Raji (cell line): ENCODE results near the gene UBXN11.
A peak's percentile ranks its signal among the peaks of the same experiment; 100 is the strongest.

Experiments used
- POLR2A ChIP-seq: IDR thresholded peaks from 2 replicates; pipeline ENCODE4 v1.6.1; 2011; ENCODE audit warnings: low read depth, low read length, control low read depth; ENCODE audit not compliant: insufficient read depth

Gene UBXN11, protein sequence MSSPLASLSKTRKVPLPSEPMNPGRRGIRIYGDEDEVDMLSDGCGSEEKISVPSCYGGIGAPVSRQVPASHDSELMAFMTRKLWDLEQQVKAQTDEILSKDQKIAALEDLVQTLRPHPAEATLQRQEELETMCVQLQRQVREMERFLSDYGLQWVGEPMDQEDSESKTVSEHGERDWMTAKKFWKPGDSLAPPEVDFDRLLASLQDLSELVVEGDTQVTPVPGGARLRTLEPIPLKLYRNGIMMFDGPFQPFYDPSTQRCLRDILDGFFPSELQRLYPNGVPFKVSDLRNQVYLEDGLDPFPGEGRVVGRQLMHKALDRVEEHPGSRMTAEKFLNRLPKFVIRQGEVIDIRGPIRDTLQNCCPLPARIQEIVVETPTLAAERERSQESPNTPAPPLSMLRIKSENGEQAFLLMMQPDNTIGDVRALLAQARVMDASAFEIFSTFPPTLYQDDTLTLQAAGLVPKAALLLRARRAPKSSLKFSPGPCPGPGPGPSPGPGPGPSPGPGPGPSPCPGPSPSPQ

DNA sequence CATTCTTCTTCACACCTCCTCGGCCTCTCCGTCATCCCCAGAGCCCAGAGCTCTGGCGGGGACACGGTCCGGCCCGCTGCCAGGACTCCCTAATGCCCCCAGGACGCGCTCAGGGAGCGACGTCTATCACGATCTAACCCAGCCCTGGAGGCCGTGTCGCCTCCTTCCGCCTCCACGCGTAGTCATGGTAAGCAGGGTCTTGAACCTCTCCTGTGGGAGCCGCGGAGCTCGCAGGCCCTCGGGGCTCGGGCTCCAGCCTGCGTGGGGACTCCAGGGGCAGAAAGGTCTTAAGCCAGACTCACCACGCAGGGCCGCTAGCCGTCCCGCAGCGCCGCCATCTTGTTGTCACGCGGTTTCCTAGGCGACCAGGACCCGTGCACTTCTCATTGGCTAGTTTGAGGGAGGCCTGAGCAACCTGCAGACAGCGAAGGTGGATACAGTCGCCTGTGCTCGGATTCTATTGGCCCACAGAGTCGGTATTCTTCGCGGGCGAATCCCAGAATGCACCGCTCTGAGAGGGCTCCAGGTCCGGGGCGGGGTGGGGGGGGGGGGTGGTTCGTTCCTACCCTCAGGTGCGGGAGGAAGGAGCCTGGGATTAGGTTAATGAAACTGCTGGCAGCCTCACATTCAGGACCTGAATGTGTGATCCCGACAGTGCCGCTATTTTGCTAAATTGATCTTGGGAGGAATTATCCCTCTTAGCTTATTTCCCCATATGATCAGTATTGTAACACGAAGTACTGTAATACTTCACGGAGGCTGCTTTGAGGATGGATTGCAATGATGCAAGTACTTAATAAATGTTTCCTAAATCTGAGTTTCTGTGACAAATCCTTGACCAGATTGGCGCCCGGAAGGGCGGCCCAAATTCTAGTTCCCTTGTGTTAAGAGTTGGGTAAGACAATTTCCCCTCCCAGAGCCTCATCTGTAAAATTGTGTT is at the start of gene UBXN11:
Gene UBXN11 (minus strand): TSS at position 347 of the 940 bp plus-strand sequence. CDS start 3,753 bp downstream, outside the sequence.
- TF ChIP-seq POLR2A: peak; percentile 72

DNA sequence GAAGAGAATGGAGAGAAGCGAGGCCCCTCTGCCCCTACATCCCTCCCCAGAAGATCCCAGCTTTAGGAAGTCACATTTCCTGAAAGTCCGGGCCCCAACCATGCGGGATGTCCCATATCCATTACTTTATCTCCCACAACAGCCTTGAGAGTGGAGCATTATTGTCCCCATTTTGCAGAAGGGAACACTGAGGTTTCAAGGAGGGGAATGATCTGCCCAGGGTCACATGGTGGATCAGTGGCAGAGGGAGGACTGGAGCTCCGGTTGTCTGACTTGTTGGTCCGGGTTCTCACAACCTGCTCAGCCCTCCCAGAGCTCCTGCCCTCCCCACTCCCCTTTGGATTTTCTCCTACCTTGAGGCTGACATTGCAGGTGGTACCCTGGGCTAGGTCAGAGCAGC is 49.7 kb upstream of the UBXN11 start:
- no peak for TF ChIP-seq POLR2A

DNA sequence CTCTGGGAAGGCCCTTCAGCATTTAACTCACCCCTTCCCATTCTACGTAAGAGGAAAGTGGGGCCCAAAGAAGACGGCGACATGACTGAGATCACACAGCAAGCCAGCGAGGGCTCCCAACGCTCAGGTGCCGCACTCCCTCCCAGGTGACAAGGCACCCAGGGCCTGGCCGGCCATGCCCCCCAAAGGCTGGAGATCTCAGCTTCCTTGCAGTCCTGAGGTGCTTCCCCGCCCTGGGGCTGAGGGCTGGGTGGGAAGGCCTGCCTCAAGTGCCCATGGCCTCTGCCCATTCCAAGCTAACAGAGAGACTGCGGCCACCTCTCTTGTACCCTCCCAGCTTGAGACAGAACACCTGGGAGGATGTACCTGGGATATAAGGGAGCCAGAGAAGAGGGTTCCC is 48.5 kb upstream of the UBXN11 start:
- TF ChIP-seq POLR2A: no peak

DNA sequence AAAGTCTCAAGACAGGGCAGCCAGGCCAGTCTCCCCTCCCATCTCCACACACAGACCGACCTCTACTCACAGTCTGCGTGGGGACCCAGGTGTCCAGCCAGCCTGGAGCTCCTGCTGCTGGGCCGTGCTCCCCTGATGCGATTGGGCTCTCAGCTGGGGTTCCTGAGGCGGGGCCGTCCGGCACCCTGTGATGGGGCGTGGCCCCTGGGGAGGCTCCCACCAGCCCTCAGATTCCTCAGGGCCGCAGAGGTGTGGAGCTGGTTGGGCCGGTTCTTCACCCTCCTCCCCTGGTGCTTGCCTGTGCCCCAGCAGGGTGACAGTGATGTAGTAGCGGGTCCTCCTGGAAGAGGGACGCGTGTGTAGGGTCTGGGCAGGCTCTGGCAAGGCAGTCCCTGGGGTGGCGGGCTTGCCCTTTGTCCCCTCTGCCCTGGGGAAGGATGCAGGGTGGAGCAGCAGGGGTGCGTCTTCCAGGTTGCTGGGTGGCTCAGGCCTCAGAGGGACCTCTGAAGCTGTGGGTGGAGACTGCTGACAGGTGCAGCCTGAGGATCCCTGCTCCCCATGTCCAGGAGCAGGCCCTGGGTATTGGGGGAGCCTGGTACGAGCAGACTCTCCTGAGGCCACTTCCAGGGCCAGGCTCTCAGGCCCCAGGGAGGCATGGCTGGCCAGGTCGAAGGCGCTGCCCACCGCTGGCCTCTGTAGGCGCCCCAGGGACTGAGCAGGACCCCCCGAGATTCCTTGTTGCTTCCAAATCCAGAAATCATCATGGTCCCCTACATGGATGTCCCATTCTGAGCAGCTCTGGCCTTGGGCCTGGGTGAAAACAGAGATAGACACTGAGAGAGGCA is 47.8 kb upstream of the UBXN11 start, which contains the start of gene CRYBG2:
Gene CRYBG2 (minus strand): TSS at position 155 of the 845 bp plus-strand sequence. CDS start 7,473 bp downstream, outside the sequence.
- no peak for TF ChIP-seq POLR2A

DNA sequence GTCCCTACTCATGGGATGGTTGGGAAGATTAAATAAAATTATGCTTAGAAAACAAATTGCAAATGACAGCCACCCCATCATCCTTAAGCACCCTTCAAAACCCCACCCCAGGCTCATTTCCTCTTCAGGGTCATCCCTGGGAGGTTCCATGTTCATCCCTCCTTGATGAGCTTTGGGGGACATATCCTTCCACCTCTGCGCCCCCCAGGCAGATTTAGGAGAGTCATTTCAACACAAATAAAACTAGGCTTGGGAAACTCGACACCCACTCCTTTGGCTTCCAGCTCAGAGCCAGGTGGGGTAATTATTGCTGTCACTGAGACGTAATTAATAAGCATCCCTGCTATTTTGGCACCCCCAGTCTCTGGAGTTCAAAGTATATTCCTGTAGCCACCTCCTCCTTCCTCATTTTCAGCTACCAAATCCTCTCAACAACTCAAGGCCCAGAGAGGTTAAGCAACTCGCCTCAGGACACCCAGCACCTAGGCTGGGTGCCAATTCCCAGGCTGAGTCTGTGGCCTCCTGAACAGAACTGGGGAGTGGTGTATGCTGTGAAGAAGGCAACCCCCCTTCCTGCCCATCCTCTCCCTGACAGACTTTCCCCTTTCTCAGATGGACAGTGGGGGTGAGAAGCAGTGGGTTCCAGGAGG is 46.9 kb upstream of the UBXN11 start:
- TF ChIP-seq POLR2A: no peak

DNA sequence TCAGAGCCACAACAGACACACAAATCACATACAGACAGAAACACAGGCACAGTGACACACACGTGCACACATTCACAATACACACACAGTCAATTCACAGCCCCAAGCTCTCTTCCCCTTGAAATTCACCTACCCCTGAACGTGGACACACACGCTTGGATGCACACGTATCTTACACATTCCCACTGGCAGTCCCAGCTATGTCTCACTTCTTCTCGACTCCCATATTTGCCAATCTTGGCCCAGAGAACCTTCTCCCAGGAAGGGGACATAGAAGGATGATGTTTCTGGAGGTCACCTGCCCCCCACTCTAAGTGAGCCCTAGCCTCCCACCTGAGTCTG is 45.9 kb upstream of the UBXN11 start:
- TF ChIP-seq POLR2A: no peak

DNA sequence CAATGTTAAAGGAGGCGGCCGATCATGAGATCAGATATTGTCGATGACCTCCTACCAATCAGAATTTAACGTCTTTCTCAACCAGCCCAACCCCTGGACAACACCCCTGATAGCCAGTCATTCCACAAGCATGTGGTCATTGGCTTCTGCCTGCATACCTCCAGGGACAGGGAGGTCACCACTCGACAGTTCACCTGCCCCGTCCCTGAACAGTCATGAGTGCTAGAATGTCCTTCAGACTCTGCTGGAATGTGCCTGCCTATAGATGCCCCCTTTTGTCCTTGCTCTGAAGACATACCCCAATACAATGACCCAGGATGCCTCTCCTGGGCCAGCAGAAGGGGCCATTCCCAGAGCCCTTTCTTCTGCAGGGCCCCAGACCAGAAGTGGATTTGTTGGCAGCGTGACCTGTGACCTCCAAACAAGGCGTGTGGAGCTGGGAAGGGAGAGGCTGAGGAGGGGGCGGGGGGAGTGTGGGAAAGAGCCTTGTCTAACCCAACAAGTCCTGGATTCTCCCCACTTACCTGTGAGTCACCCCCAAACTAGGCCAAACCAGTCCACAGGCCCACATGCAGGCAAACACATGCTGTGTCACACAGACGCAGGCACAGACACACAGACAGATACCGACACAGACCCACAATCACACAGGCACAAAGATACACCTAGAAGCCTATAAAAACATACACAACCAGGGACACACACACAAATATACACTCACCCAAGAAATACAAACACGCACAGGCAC is 45.3 kb upstream of the UBXN11 start:
- TF ChIP-seq POLR2A: no peak

DNA sequence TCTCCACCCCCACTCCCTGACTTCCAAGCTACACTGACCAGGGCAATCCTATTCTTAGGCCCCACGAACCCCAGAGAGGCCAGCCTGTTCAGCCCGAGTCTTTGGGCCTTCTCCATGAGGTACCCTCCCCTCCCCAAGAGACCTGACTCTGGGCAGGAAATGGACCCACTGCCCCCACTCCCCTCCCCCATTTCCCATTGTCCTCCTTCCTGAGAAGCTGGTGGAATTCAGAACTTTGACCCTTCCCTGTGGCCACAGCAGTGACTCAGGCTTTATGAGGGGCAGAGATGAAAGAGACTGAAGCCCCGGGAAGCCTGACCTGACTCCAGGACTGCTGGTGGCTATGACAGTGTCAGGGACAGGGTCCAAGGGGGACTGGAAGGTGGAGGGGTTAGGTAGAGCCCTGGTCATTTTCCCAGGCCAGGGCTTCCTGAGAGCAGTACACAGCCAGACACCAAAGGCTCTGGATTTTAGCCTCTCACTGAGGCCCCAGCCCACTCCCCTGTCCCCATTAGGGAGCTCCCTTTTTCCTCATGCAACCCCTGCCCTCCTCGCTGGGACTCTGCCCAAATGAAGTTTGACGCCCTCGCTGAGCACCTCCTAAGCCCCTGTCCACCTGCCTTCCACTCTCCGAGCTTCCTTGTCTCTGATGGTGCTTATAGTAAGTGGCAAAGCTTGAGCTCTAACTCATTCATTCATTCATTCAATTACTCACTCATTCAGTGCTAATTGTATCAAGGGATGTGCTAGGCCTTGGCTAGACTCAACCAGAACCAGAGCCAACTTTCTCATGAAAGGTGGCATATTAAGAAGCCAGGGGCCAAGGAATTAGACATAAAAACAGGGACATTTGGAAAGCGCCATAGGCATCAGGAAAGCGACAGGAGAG is 44.5 kb upstream of the UBXN11 start:
- TF ChIP-seq POLR2A: no peak

DNA sequence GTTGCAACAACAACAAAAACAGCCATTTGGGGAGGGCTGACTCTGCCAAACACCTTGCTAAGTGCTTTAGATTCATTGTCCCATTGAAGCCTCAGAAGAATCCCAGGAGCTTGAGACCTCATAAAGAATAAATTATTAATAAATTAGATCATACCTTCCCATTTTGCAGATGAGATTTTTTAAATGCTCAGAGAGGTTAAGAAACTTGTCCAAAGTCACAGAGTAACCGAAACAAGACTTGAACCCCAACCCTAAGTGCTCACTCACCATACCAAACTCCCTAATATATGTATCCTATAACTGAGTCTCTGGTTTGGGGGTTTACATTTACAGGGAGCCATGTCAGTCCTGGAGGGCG is 43.9 kb upstream of the UBXN11 start:
- no peak for TF ChIP-seq POLR2A

DNA sequence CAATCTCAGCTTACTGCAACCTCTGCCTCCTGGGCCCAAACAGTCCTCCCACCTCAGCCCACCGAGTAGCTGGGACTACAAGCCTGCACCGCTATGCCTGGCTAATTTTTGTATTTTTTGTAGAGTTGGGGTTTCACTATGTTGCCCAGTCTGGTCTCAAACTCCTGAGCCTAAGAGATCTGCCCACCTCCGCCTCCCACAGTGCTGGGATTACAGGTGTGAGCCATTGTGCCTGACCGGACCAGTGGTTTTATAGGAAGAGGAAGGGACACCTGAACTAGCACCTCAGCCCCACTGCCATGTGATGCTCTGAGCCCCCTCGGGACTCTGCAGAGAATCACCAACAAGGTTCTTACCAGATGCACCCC is 43.4 kb upstream of the UBXN11 start:
- TF ChIP-seq POLR2A: no peak

DNA sequence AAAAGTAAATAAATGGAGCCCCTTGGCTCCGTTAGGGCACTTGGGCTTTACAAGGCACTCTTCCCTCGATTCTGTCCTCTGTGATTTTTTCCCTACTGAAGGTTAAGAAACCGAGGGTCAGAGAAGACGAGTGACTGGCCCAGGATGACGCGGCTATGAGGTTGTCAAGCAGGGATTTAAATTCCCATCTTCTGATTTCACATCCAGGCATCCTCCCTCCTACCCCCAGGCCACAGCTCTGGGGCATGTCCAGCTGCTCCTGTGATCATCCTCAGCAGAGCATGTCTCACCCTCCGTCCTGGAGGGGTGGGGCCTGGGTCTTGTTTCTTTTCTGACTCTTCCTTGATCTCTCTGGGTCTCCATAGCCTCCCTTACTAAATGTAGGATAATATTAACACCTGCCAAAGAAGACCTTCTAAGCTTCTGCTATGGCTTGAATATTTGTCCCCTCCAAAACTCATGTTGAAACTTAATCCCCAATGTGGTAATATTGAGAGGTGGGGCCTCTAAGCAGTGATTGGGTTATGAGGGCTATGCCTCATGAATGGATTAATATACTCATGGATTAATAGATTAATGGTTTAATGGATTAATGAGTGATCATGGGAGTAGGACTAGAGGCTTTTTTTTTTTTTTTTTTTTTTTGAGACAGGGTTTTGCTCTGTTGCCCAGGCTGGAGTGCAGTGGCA is 42.9 kb upstream of the UBXN11 start:
- no peak for TF ChIP-seq POLR2A
